Transverse colon (tissue), 3 donors: Measurements from ENCODE around the gene ANKRD23.

ENCODE experiments used
- POLR2A ChIP-seq: fragments of 450-650 bp; IDR thresholded peaks from one replicate; pipeline ENCODE4 v1.6.1; 2016; ENCODE audit warnings: antibody characterized with exemption, mild to moderate bottlenecking, moderate library complexity
- TF ChIP-seq, protein P1 (sequence below), 5 experiments: fragments of 200-600 bp in 3 of 5; fragments of 450-650 bp in 2 of 5; sonication (generic) in 3 of 5; IDR thresholded peaks; 1 replicate in 2 of 5; 2 replicates in 3 of 5; pipeline ENCODE4 v1.5.1; 2016 to 2017; ENCODE audit warnings: antibody characterized with exemption in 5 of 5, inconsistent platforms in 3 of 5, mild to moderate bottlenecking in 2 of 5, moderate library complexity in 1 of 5

DNA sequence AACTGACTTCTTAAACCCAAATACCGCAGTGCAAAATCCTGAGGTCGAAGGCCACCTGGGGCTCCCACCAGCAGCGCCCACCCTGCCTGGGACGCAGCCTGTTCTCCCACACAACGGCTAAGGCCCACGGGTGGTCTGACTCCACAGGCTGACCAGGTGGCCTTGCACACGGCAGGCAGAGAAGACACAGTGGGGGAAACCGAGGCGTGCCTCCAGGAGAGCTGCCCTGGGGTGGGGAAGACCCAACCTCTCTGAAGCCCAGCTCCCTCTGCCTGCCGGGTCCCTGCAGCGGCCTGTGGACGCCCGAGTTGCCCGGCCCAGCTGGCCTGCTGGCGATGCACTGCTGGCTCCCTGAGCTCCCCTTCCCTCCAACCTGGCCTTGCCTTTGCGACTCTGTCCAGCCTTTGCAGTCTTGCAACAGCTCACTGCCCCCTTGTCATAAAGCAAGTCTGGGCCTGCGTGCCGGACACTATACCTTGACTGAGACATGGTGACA lies 35.8 kb upstream of the ANKRD23 start:
- TF ChIP-seq, protein P1, sequence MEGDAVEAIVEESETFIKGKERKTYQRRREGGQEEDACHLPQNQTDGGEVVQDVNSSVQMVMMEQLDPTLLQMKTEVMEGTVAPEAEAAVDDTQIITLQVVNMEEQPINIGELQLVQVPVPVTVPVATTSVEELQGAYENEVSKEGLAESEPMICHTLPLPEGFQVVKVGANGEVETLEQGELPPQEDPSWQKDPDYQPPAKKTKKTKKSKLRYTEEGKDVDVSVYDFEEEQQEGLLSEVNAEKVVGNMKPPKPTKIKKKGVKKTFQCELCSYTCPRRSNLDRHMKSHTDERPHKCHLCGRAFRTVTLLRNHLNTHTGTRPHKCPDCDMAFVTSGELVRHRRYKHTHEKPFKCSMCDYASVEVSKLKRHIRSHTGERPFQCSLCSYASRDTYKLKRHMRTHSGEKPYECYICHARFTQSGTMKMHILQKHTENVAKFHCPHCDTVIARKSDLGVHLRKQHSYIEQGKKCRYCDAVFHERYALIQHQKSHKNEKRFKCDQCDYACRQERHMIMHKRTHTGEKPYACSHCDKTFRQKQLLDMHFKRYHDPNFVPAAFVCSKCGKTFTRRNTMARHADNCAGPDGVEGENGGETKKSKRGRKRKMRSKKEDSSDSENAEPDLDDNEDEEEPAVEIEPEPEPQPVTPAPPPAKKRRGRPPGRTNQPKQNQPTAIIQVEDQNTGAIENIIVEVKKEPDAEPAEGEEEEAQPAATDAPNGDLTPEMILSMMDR (IDR thresholded peaks at IDR 0.05), result no peak
- no peak for TF ChIP-seq POLR2A
